H1 (cell line): ENCODE data around the gene CELSR1. TPM values are rescaled to one million over a fixed set of nuclear protein-coding genes. Genes with fewer than 3 reads are reported as not detected.

ENCODE experiments used
- BACH1 ChIP-seq: IDR thresholded peaks from 2 replicates; pipeline ENCODE4 v1.6.1; 2012; ENCODE audit warnings: low read length, improper control_type of control experiment
- NRF1 ChIP-seq: IDR thresholded peaks from 2 replicates; pipeline ENCODE4 v1.6.1; 2011; ENCODE audit warnings: mild to moderate bottlenecking, low read depth, low read length, improper control_type of control experiment
- polyA plus RNA-seq, 7 experiments: library from polyadenylated mRNA; depleted of rRNA in 3 of 7; stranded (reverse) in 5 of 7; unstranded in 2 of 7; fragments of >200 nt in 5 of 7; fragments of 200-250 nt in 2 of 7; gene quantifications; 1 replicate in 5 of 7; 2 replicates in 1 of 7; 4 replicates in 1 of 7; pipeline versions ENCODE4 v1.2.1 to v1.2.3, GENCODE V29; 2011 to 2013; ENCODE audit warnings: missing spikeins in 2 of 7, mixed read lengths in 2 of 7
- total RNA-seq: library from RNA; stranded (reverse); fragmentation: NEBNext Ultra II Directional; extraction: Animal tissue kit (Norgen Biotek cat#: 25700); gene quantifications from 2 replicates; pipeline ENCODE4 v1.2.1, GENCODE V29; 2021

Gene CELSR1
- total and polyA plus RNA-seq, 2 of the 8 experiments (the other 6 are each of a cell fraction or from before 2014, with no cell fraction given), result 9.0 to 12.4 TPM

GRCh38 chr22:46326066-46326680, 211.2 kb downstream of the CELSR1 start (continued):
- no peak for TF ChIP-seq NRF1
- no peak for TF ChIP-seq BACH1
- TF ChIP-seq, all 59 proteins: peak for 0
